GM10266 (cell line): ENCODE measurements around the gene HSD17B3.

ENCODE experiments used
- DNase-seq: peaks from one replicate; pipeline ENCODE4 v3.0.0; 2012; ENCODE audit errors: extremely low spot score
- TF ChIP-seq, protein P1 (sequence below): IDR thresholded peaks from 2 replicates; pipeline ENCODE4 v1.5.1; 2012; ENCODE audit warnings: mild to moderate bottlenecking, low read depth; ENCODE audit not compliant: control insufficient read depth, insufficient read depth; ENCODE audit errors: missing control alignments

Gene HSD17B3

DNA sequence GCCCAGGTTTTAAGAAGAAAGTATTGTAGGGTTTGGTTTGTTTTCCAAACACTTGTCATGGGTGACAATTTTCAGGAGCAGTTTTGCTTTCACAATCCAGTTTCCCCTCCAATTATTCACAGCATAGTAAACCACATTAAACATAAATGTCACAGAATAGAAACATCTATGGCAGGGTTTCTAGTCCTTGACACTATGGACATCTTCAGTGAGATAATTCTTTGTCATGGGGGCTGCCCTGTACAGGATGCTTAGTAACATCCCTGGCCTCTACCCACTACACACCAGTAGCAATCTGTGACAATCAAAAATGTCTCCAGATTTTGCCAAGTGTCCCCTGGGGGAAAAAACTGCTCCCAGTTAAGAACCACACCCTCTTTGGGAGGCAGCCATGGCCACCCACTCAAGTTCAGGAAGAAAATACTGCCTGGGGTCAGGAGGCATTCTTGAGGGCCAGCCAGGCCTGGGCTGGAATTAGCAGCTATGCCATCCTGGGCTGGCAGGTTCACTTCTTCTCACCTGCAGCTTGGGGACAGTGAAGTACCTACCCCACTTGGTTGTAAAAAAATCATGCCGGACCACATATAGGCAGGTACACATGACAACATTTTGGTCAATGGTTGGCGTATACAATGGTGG, 116.3 kb downstream of the HSD17B3 start:
- no peak for DNase-seq
- TF ChIP-seq, protein P1, sequence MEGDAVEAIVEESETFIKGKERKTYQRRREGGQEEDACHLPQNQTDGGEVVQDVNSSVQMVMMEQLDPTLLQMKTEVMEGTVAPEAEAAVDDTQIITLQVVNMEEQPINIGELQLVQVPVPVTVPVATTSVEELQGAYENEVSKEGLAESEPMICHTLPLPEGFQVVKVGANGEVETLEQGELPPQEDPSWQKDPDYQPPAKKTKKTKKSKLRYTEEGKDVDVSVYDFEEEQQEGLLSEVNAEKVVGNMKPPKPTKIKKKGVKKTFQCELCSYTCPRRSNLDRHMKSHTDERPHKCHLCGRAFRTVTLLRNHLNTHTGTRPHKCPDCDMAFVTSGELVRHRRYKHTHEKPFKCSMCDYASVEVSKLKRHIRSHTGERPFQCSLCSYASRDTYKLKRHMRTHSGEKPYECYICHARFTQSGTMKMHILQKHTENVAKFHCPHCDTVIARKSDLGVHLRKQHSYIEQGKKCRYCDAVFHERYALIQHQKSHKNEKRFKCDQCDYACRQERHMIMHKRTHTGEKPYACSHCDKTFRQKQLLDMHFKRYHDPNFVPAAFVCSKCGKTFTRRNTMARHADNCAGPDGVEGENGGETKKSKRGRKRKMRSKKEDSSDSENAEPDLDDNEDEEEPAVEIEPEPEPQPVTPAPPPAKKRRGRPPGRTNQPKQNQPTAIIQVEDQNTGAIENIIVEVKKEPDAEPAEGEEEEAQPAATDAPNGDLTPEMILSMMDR: no peak
